CD14-positive monocyte (primary cell): ENCODE measurements around the gene STK32B. TPM values are rescaled to one million over a fixed set of nuclear protein-coding genes. Genes with fewer than 3 reads are reported as not detected.

Experiments
- DNase-seq, 3 donors: peaks; one replicate each; pipeline ENCODE4 v3.0.0-alpha.2; 2011 to 2022
- H2AFZ ChIP-seq: 2 replicates; pipeline ENCODE4 v1.6.0; 2012; ENCODE audit warnings: mild to moderate bottlenecking, low read depth, low read length, inconsistent platforms; ENCODE audit not compliant: insufficient read depth, poor library complexity, severe bottlenecking
- H3K27ac ChIP-seq, 2 donors: 1 replicate in 1 of 2; 2 replicates in 1 of 2; pipeline ENCODE4 v1.5.1; 2012 to 2013; ENCODE audit warnings: low read length in 2 of 2, control low read depth in 1 of 2, inconsistent platforms in 1 of 2, low read depth in 1 of 2, mild to moderate bottlenecking in 1 of 2
- H3K27me3 ChIP-seq, 2 donors: one replicate each; pipeline versions ENCODE4 v1.6.0 to v1.6.1; 2011 to 2013; ENCODE audit warnings: low read length in 2 of 2; ENCODE audit not compliant: control insufficient read depth in 2 of 2, insufficient read depth in 2 of 2
- H3K36me3 ChIP-seq, 2 donors: replicated peaks in 1 of 2; 1 replicate in 1 of 2; 2 replicates in 1 of 2; pipeline versions ENCODE4 v1.5.1 to v1.6.1; 2012 to 2013; ENCODE audit warnings: low read length in 2 of 2, control low read depth in 1 of 2, inconsistent platforms in 1 of 2, mild to moderate bottlenecking in 1 of 2; ENCODE audit not compliant: insufficient read depth in 2 of 2, control insufficient read depth in 1 of 2
- H3K4me1 ChIP-seq, 2 donors: 1 replicate in 1 of 2; 2 replicates in 1 of 2; pipeline versions ENCODE4 v1.5.1 to v1.6.1; 2012 to 2013; ENCODE audit warnings: low read length in 2 of 2, control low read depth in 1 of 2, inconsistent platforms in 1 of 2, mild to moderate bottlenecking in 1 of 2, moderate library complexity in 1 of 2; ENCODE audit not compliant: insufficient read depth in 2 of 2, control insufficient read depth in 1 of 2
- H3K4me2 ChIP-seq: replicated peaks from 2 replicates; pipeline ENCODE3; 2012; ENCODE audit warnings: low read length, moderate library complexity, mild to moderate bottlenecking; ENCODE audit not compliant: poor library complexity, severe bottlenecking; ENCODE audit errors: extremely low read depth
- H3K4me3 ChIP-seq, 3 experiments: fragments of 200-600 bp in 1 of 3; sonication (generic) in 1 of 3; replicated peaks in 1 of 3; 1 replicate in 2 of 3; 2 replicates in 1 of 3; pipeline ENCODE4 v1.5.1; 2011 to 2013; ENCODE audit warnings: low read length in 3 of 3, mild to moderate bottlenecking in 3 of 3, control low read depth in 2 of 3, low read depth in 2 of 3, inconsistent platforms in 1 of 3, moderate library complexity in 1 of 3
- H3K79me2 ChIP-seq: 2 replicates; pipeline ENCODE4 v1.6.0; 2012; ENCODE audit warnings: mild to moderate bottlenecking, control low read depth, inconsistent platforms, low read length, moderate library complexity; ENCODE audit not compliant: insufficient read depth
- H3K9ac ChIP-seq: 2 replicates; pipeline ENCODE4 v1.6.0; 2017; ENCODE audit warnings: low read length, mild to moderate bottlenecking; ENCODE audit not compliant: insufficient read depth, poor library complexity, severe bottlenecking
- H3K9me3 ChIP-seq, 2 donors: replicated peaks in 1 of 2; 1 replicate in 1 of 2; 2 replicates in 1 of 2; pipeline versions ENCODE4 v1.5.1 to v1.6.1; 2012 to 2013; ENCODE audit warnings: low read length in 2 of 2, control low read depth in 1 of 2; ENCODE audit not compliant: control insufficient read depth in 1 of 2, insufficient read depth in 1 of 2
- H4K20me1 ChIP-seq: 2 replicates; pipeline ENCODE4 v1.6.0; 2012; ENCODE audit warnings: mild to moderate bottlenecking, low read length, control low read depth, moderate library complexity; ENCODE audit not compliant: insufficient read depth
- H3K27ac Mint-ChIP-seq, 7 donors: one replicate each; pipeline ENCODE4 v1.8.0; 2020; ENCODE audit warnings: mild to moderate bottlenecking in 7 of 7, mixed read lengths in 7 of 7, moderate library complexity in 6 of 7, inconsistent platforms in 2 of 7
- H3K27me3 Mint-ChIP-seq, 3 donors: one replicate each; pipeline ENCODE4 v1.8.0; 2021 to 2022; ENCODE audit warnings: low read depth in 3 of 3, mild to moderate bottlenecking in 3 of 3, mixed read lengths in 3 of 3, moderate library complexity in 3 of 3, inconsistent platforms in 1 of 3
- H3K36me3 Mint-ChIP-seq, 2 donors: one replicate each; pipeline ENCODE4 v1.8.0; 2020; ENCODE audit warnings: mixed read lengths in 2 of 2, inconsistent platforms in 1 of 2, mild to moderate bottlenecking in 1 of 2
- H3K4me1 Mint-ChIP-seq: one replicate; pipeline ENCODE4 v1.8.0; 2020; ENCODE audit warnings: mild to moderate bottlenecking, mixed read lengths
- H3K4me3 Mint-ChIP-seq, 2 donors: one replicate each; pipeline ENCODE4 v1.8.0; 2020; ENCODE audit warnings: mild to moderate bottlenecking in 2 of 2, mixed read lengths in 2 of 2, moderate library complexity in 1 of 2
- H3K9me3 Mint-ChIP-seq, 7 donors: one replicate each; pipeline ENCODE4 v1.8.0; 2020 to 2022; ENCODE audit warnings: mixed read lengths in 7 of 7, mild to moderate bottlenecking in 6 of 7, moderate library complexity in 6 of 7, inconsistent platforms in 2 of 7
- WGBS: methylation state at CpG from one replicate; pipeline ENCODE4 v1.1.5; 2013; ENCODE audit warnings: missing lambda C conversion rate; ENCODE audit not compliant: insufficient coverage; 5-methylcytosine and 5-hydroxymethylcytosine counted together
- intact Hi-C, 2 donors: fragments of 100-400 bp; cut with micrococcal nuclease; formaldehyde crosslinking; loops; one replicate each; pipeline versions ENCODE4 v1.15.0 to v1.15.1; 2023
- polyA plus RNA-seq, 3 donors: library from polyadenylated mRNA; depleted of rRNA in 1 of 3; unstranded in 2 of 3; stranded (reverse) in 1 of 3; fragments of 300-500 nt in 2 of 3; fragments of >200 nt in 1 of 3; fragmentation: Illumina TruSeq in 2 of 3; gene quantifications; 1 replicate in 2 of 3; 2 replicates in 1 of 3; pipeline ENCODE4 v1.2.3, GENCODE V29; 2012 to 2021
- TF ChIP-seq, protein P1 (sequence below): fragments of 200-600 bp; IDR thresholded peaks from one replicate; pipeline ENCODE4 v1.8.0; 2022; ENCODE audit warnings: antibody characterized with exemption, mild to moderate bottlenecking

STK32B gene
- polyA plus RNA-seq, 3 donors: 0.61 to 1.7 (median 0.75) TPM

DNA sequence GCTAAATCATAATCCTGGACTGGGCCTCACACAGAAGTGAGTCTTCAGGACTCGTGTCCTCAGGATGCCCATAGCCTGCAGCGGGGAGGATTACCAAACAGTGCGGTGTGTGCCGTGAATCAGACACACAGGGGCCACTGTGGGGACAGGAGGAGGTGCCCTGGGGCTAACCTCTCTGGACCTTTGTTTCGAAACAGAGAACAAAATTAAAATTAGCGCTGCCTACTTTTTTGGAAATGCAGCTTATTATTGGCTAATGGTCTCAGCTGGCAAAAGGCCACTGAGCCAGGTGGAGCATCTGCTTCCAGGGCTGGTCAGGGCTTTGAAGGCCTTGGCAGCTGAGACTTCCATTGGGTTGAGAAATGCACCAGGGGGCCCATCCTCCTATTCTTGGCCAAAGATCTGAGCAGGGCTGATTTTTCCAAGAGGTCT is 420.9 kb downstream of the STK32B start:
- intact Hi-C loops: no loop called here
- no peaks in the 10 kb centered on the region for H3K27me3 ChIP-seq

DNA sequence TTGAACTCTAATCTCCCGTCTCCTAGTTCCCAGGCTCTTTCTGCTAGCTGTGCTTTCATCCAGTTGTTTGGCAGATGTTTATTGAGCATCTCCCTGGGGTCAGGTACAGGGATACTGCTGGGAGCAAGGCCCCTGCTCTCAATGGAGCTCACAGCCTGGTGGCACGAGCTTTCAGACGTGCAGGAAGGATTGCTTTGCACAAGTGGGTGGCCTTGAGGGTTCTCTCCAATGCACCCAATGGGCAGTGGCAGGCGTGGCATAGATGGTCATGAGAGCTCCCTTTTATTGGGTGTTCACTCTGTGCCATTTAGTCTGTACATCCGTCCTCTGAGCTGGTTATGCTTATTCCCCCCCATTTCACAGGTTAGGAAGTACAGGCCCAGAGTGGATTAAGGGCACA is 421.8 kb downstream of the STK32B start:
- H3K9me3 Mint-ChIP-seq: peaks cover 0 to 1% (median 0%) of the 10 kb centered on the region in 7 donors
- Histone ChIP-seq H3K9me3 (no peaks in the 10 kb centered on the region), H3K4me2 (no peak overlapping the region), H2AFZ (no peak overlapping the region), H3K4me1 (no peaks in the 10 kb centered on the region), H4K20me1 (no peaks in the 10 kb centered on the region), H3K27me3 (no peaks in the 10 kb centered on the region), H3K36me3 (no peaks in the 10 kb centered on the region), H3K4me3 (no peak overlapping the region), H3K9ac (no peak overlapping the region), H3K79me2 (no peaks in the 10 kb centered on the region), H3K27ac (no peak overlapping the region)
- H3K4me1 Mint-ChIP-seq: peaks cover 5% of the 10 kb centered on the region
- no peak overlapping the region for H3K4me3 Mint-ChIP-seq
- H3K36me3 Mint-ChIP-seq: peaks cover 2 to 8% of the 10 kb centered on the region in 2 donors
- peaks cover 0 to 1% (median 0%) of the 10 kb centered on the region in 3 donors for H3K27me3 Mint-ChIP-seq
- TF ChIP-seq, protein P1, sequence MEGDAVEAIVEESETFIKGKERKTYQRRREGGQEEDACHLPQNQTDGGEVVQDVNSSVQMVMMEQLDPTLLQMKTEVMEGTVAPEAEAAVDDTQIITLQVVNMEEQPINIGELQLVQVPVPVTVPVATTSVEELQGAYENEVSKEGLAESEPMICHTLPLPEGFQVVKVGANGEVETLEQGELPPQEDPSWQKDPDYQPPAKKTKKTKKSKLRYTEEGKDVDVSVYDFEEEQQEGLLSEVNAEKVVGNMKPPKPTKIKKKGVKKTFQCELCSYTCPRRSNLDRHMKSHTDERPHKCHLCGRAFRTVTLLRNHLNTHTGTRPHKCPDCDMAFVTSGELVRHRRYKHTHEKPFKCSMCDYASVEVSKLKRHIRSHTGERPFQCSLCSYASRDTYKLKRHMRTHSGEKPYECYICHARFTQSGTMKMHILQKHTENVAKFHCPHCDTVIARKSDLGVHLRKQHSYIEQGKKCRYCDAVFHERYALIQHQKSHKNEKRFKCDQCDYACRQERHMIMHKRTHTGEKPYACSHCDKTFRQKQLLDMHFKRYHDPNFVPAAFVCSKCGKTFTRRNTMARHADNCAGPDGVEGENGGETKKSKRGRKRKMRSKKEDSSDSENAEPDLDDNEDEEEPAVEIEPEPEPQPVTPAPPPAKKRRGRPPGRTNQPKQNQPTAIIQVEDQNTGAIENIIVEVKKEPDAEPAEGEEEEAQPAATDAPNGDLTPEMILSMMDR: no peak
- WGBS: 97% methylated on average over 3 of the region's 5 CpGs
- intact Hi-C loops: no loop called here
- DNase-seq: no peak
- H3K27ac Mint-ChIP-seq: no peak overlapping the region

More for the DNA sequence above, 420.9 kb downstream of the STK32B start:
- Histone ChIP-seq H2AFZ (no peak overlapping the region), H3K9ac (no peak overlapping the region), H3K9me3 (no peaks in the 10 kb centered on the region), H3K27ac (no peak overlapping the region), H3K79me2 (no peaks in the 10 kb centered on the region), H3K4me1 (no peaks in the 10 kb centered on the region), H3K4me2 (no peak overlapping the region), H4K20me1 (no peaks in the 10 kb centered on the region), H3K4me3 (no peak overlapping the region), H3K36me3 (no peaks in the 10 kb centered on the region)
- Mint-ChIP-seq H3K27ac (no peak overlapping the region), H3K36me3 (peaks cover 2 to 12% of the 10 kb centered on the region in 2 donors), H3K27me3 (peaks cover 0 to 1% (median 0%) of the 10 kb centered on the region in 3 donors), H3K4me1 (peaks cover 5% of the 10 kb centered on the region), H3K4me3 (peak overlapping the region in 1 of 2 donors; percentile 5), H3K9me3 (no peaks in the 10 kb centered on the region)
- TF ChIP-seq, protein P1: no peak
- WGBS: 63% methylated on average over 6 of the region's 6 CpGs
- DNase-seq: no peak
